ENCODE measurements around the gene PRUNE1. TPM values are rescaled to one million over a fixed set of nuclear protein-coding genes. Genes with fewer than 3 reads are reported as not detected.

PRUNE1 gene
- total RNA-seq, 4 donors from 2014 or later, result 66.0 to 79.0 (median 76.3) TPM

DNA sequence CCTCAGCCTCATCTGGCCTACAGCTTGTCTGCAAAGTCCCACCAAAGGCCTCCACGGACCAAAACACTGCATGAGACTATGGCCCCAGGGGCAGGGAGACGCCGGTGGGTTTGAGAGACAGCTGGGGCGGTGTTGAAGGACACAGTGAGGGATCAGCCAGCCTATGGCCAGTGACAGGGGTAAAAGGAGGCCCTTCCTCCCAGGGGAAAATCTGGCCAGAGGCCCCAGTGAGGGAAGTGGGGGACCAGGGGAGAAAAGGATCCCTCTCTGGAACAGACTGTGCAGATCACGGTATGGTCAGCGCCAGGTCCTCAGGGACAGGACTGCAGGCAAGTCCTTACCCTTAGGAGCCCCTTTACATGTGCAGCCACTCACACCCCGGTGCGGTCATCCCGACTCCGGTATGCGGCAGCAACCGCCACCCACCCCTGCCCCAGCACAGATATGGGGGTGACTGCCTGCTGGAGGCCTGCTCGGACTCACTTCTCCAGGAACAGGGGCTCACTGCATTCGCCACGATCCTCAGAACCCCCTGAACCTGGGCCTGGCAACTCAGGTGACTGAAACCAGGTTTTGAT, 34.9 kb upstream of the PRUNE1 start:
- peak overlapping the region; percentile 89 to 94 (median 92) for H3K27ac ChIP-seq
- H3K27me3 ChIP-seq, result no peaks in the 10 kb centered on the region
- DNase-seq, result peak; percentile 28 to 31
- peaks cover 40 to 51% of the 10 kb centered on the region in 2 donors for H3K4me1 ChIP-seq
- H3K9me3 ChIP-seq, result no peaks in the 10 kb centered on the region
- H3K36me3 ChIP-seq, result peaks cover 6 to 7% of the 10 kb centered on the region in 2 donors
- peak overlapping the region; percentile 13 to 83 (median 71) for H3K4me3 ChIP-seq (replicated peaks in 1 of 3)
- TF ChIP-seq POLR2A (IDR thresholded peaks at IDR 0.05) (no peak), CTCF (IDR thresholded peaks at IDR 0.05) (no peak)
- intact Hi-C loops (cut with DNase I), result no loop called here
- WGBS, 2 donors, result 9 to 21% methylated on average over 8 to 10 of the region's 15 CpGs

DNA sequence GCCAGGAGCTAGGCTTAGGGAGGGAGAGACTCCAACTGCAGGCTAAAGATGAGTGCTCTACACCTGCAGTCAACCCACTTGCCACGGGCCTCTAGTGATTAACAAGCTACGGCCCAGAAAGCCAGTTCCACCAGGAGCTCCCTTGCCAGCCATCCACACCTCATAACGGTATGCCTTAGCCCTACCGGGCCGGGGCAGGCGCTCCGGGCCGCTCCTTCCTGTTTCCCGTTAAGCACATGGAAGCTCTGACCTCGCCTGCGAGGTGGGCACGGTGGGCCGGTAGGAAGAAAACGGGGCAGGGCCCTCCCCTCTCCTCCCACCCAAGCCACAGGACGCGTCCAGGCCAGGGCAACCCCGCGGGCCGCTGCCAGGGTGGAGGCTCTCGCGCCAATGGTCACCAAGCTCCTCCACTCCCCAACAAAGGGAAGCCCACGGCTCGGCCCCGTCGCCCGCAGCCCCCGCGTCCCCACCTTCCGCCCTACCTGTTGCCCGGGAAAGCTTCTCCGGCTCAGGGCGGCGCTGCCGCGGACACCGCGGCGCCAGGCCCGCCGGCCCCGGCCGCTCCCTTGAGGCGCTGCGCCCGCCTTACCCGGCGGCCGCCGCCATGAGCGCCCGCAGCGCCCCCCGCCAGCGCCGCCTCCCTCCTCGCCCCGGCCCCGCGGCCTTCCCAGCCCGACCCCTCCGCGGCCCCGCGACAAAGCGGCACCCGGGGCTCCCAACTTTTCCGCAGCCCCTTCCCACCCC, 34.2 kb upstream of the PRUNE1 start:
- WGBS, 2 donors, result 0 to 2% methylated on average over 1 to 13 of the region's 67 CpGs
- DNase-seq, result peak; percentile 54 to 56
- intact Hi-C loops (cut with DNase I), result no loop called here

DNA sequence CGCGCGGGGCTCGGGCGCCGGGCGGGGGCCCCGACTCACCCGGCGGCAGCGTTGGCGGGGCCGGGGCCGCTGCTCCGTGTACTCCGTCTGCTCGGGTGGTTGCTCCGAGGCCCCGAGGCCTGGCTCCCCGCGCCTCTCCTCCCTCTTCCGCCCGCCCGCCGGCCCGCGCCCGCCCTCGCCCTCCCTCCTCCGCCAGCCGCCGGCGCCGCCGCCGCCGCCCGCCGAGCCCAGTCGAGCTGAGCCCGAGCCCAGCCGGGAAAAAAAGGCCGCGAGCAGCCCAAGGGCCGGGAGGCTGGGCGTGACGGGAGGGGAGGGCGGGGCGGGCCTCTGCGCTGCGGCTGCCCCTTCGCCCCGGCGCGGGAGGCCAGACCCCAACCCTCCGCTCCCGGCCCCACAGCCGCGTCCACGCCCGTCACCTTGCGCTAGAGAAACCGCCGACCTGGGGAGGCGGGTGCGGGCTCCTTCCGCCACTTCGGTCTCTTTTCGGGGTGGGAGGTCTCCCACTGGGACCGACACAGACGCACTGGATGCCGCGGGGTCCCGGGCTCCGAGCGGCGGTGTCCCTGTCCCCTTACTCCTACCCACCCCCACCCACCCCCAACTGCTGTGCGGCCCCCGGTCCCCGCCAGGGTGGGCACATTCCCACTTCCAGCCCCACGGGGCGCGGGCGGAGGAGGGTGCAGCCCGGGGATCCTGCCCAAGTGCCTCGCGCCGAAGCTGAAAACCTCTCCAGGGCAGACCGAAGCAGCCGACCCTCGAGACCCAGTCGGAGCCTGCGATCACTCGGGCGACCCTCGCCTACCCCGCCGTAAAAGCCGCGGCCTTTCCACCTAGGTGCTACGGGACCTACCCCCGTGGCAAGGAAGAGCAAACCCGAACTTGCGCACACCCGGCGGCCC, 33.4 kb upstream of the PRUNE1 start, which contains the start of gene CERS2:
TSS of gene CERS2 (minus strand) at position 256 of the 899 bp plus-strand sequence. CDS start 5,745 bp downstream, outside the sequence.
- peak; percentile 85 to 86 for DNase-seq
- peaks cover 49 to 60% of the 10 kb centered on the region in 2 donors for H3K4me1 ChIP-seq

More for the DNA sequence above, 34.2 kb upstream of the PRUNE1 start:
- TF ChIP-seq POLR2A (IDR thresholded peaks at IDR 0.05), result no peak
- Histone ChIP-seq H3K36me3 (peaks cover 0 to under 1% of the 10 kb centered on the region in 2 donors), H3K9me3 (no peaks in the 10 kb centered on the region), H3K27ac (peak overlapping the region; percentile 89 to 94 (median 92)), H3K27me3 (no peaks in the 10 kb centered on the region), H3K4me3 (replicated peaks in 1 of 3) (peak overlapping the region; percentile 13 to 83 (median 71)), H3K4me1 (peaks cover 41 to 55% of the 10 kb centered on the region in 2 donors)

DNA sequence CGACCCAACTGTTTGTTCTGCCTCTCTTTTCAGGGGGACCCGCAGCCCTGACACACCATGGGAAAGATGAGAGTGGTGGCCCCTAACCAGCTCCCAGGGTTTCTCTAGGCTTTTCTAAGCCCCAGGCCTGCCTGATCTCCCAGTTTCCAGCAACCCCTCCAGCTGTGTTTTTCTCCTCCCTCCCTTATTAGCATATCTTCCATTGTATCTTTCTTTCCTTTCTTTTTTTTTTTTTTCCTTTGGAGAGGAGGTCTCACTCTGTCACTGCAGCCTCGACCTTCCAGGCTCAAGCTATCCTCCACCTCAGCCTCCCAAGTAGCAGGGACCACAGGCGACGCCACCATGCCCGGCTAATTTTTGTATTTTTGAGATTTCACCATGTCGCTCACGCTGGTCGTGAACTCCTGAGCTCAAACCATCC, 31.8 kb upstream of the PRUNE1 start:
- peak overlapping the region in 1 of 3 donors; percentile 58 for H3K27ac ChIP-seq
- H3K4me1 ChIP-seq, result peaks cover 42 to 60% of the 10 kb centered on the region in 2 donors
- no peak for DNase-seq
- intact Hi-C loops (cut with DNase I), result no loop called here
- H3K27me3 ChIP-seq, result no peaks in the 10 kb centered on the region
- H3K9me3 ChIP-seq, result no peaks in the 10 kb centered on the region
- no peaks in the 10 kb centered on the region for H3K36me3 ChIP-seq
- TF ChIP-seq CTCF (IDR thresholded peaks at IDR 0.05), result no peak
- no peak for TF ChIP-seq POLR2A (IDR thresholded peaks at IDR 0.05)
- no peak overlapping the region for H3K4me3 ChIP-seq (replicated peaks in 1 of 3)
- WGBS, 2 donors, result 94 to 97% methylated on average over 9 of the region's 9 CpGs

More for the DNA sequence above, 33.4 kb upstream of the PRUNE1 start, which contains the start of gene CERS2:
- H3K27ac ChIP-seq, result peak within 1 kb of the TSS; percentile 89 to 94 (median 92)
- no peaks in the 10 kb centered on the region for H3K9me3 ChIP-seq
- H3K27me3 ChIP-seq, result no peaks in the 10 kb centered on the region
- intact Hi-C loops (cut with DNase I), result no loop called here
- 24 to 25% methylated on average over 19 to 21 of the region's 106 CpGs for WGBS, 2 donors
- TF ChIP-seq POLR2A (IDR thresholded peaks at IDR 0.05), result peak in 1 of 2 donors; percentile 76
- no peak for TF ChIP-seq CTCF (IDR thresholded peaks at IDR 0.05)
- no peaks in the 10 kb centered on the region for H3K36me3 ChIP-seq
- H3K4me3 ChIP-seq (replicated peaks in 1 of 3), result peak within 1 kb of the TSS; percentile 13 to 83 (median 71)

Data from thyroid gland (tissue), 4 donors.